ENCODE measurements around the gene ASB7. TPM values are rescaled to one million over a fixed set of nuclear protein-coding genes. Genes with fewer than 3 reads are reported as not detected.

The ASB7 gene
- total RNA-seq, 1 experiment from 2014 or later: 17.9 TPM

GRCh38 chr15:100591835-100592234 lies 10.6 kb upstream of the ASB7 start:
- intact Hi-C loops (cut with micrococcal nuclease; ENCODE audit: unreplicated experiment): no loop called here
- Histone ChIP-seq H3K9me2 (ENCODE audit: insufficient read depth) (no peaks in the 10 kb centered on the region), H3K4me2 (no peak overlapping the region), H3K4me3 (no peak overlapping the region), H3K79me2 (ENCODE audit: low read depth) (peaks cover 22% of the 10 kb centered on the region), H4K20me1 (ENCODE audit: insufficient read depth) (no peaks in the 10 kb centered on the region), H2AFZ (no peak overlapping the region), H3F3A (ENCODE audit: insufficient read depth, low read depth) (no peaks in the 10 kb centered on the region; the same call in 1 of the 2 replicates), H3K4me1 (replicated peaks; ENCODE audit: insufficient read depth) (no peaks in the 10 kb centered on the region), H3K27me3 (ENCODE audit: insufficient read depth, low read depth) (no peaks in the 10 kb centered on the region), H3K36me3 (ENCODE audit: low read depth) (no peaks in the 10 kb centered on the region), H3K27ac (no peak overlapping the region), H3K9me3 (ENCODE audit: insufficient read depth, low read depth) (peaks cover 20% of the 10 kb centered on the region)
- TF ChIP-seq CTCF (conservative IDR thresholded peaks at IDR 0.05) (no peak), EZH2 (IDR thresholded peaks at IDR 0.05; ENCODE audit: low read depth) (no peak)
- no TSS peak for BruUV-seq (replicated peaks)
- POLR2A ChIA-PET (ENCODE audit: unreplicated experiment): no interaction called here
- DNase-seq: no peak
- CTCF ChIA-PET: no interaction called here

GRCh38 chr15:100592898-100593297 lies 9.5 kb upstream of the ASB7 start:
- no peak for DNase-seq
- Histone ChIP-seq H3F3A (ENCODE audit: insufficient read depth, low read depth) (no peaks in the 10 kb centered on the region; the same call in 1 of the 2 replicates), H3K27me3 (ENCODE audit: insufficient read depth, low read depth) (no peaks in the 10 kb centered on the region), H3K27ac (no peak overlapping the region), H3K4me2 (no peak overlapping the region), H3K4me3 (no peak overlapping the region), H3K9me3 (ENCODE audit: insufficient read depth, low read depth) (peaks cover 13% of the 10 kb centered on the region), H4K20me1 (ENCODE audit: insufficient read depth) (no peaks in the 10 kb centered on the region), H3K9me2 (ENCODE audit: insufficient read depth) (no peaks in the 10 kb centered on the region), H3K79me2 (ENCODE audit: low read depth) (peaks cover 33% of the 10 kb centered on the region), H2AFZ (no peak overlapping the region), H3K4me1 (replicated peaks; ENCODE audit: insufficient read depth) (no peaks in the 10 kb centered on the region), H3K36me3 (ENCODE audit: low read depth) (no peaks in the 10 kb centered on the region)
- intact Hi-C loops (cut with micrococcal nuclease; ENCODE audit: unreplicated experiment): no loop called here
- ChIA-PET CTCF (no interaction called here), POLR2A (ENCODE audit: unreplicated experiment) (no interaction called here)
- TF ChIP-seq CTCF (conservative IDR thresholded peaks at IDR 0.05) (no peak), EZH2 (IDR thresholded peaks at IDR 0.05; ENCODE audit: low read depth) (no peak)
- BruUV-seq (replicated peaks): no TSS peak

GRCh38 chr15:100593431-100593830 lies 9.0 kb upstream of the ASB7 start:
- H3K4me2 ChIP-seq: no peak overlapping the region
- H3K79me2 ChIP-seq (ENCODE audit: low read depth): peaks cover 37% of the 10 kb centered on the region
- TF ChIP-seq EZH2 (IDR thresholded peaks at IDR 0.05; ENCODE audit: low read depth) (no peak), CTCF (conservative IDR thresholded peaks at IDR 0.05) (no peak)
- POLR2A ChIA-PET (ENCODE audit: unreplicated experiment): no interaction called here
- no peak for DNase-seq
- no peaks in the 10 kb centered on the region for H4K20me1 ChIP-seq (ENCODE audit: insufficient read depth)
- BruUV-seq (replicated peaks): no TSS peak
- intact Hi-C loops (cut with micrococcal nuclease; ENCODE audit: unreplicated experiment): no loop called here
- peaks cover 9% of the 10 kb centered on the region; the same call in 1 of the 2 replicates for H3K9me3 ChIP-seq (ENCODE audit: insufficient read depth, low read depth)
- no peak overlapping the region for H3K27ac ChIP-seq
- no peaks in the 10 kb centered on the region for H3K4me1 ChIP-seq (replicated peaks; ENCODE audit: insufficient read depth)
- no peak overlapping the region for H3K4me3 ChIP-seq
- CTCF ChIA-PET: no interaction called here
- no peaks in the 10 kb centered on the region for H3K27me3 ChIP-seq (ENCODE audit: insufficient read depth, low read depth)
- H3F3A ChIP-seq (ENCODE audit: insufficient read depth, low read depth): no peaks in the 10 kb centered on the region
- H3K36me3 ChIP-seq (ENCODE audit: low read depth): no peaks in the 10 kb centered on the region
- no peak overlapping the region for H2AFZ ChIP-seq
- no peaks in the 10 kb centered on the region for H3K9me2 ChIP-seq (ENCODE audit: insufficient read depth)

Data from PC-9 (cell line).